ENCODE measurements around the gene FBXO39.

- TF ChIP-seq POLR2A (IDR thresholded peaks at IDR 0.05) (no peak), CTCF (IDR thresholded peaks at IDR 0.05) (no peak), POLR2AphosphoS5 (IDR thresholded peaks at IDR 0.05) (no peak), EP300 (IDR thresholded peaks at IDR 0.05) (no peak)
These were observed 20.7 kb upstream of the FBXO39 start for GRCh38 chr17:6755281-6755680.

Data from stomach (tissue), 4 donors.